NCI-H1436 treated with DMSO at 0.1 percent for 48 hours (cell line): ENCODE measurements around the gene LKAAEAR1.

Experiments
- DNase-seq: peaks from one replicate; lab custom pipeline; 2025; lab: John Stamatoyannopoulos, UW

The LKAAEAR1 gene

DNA sequence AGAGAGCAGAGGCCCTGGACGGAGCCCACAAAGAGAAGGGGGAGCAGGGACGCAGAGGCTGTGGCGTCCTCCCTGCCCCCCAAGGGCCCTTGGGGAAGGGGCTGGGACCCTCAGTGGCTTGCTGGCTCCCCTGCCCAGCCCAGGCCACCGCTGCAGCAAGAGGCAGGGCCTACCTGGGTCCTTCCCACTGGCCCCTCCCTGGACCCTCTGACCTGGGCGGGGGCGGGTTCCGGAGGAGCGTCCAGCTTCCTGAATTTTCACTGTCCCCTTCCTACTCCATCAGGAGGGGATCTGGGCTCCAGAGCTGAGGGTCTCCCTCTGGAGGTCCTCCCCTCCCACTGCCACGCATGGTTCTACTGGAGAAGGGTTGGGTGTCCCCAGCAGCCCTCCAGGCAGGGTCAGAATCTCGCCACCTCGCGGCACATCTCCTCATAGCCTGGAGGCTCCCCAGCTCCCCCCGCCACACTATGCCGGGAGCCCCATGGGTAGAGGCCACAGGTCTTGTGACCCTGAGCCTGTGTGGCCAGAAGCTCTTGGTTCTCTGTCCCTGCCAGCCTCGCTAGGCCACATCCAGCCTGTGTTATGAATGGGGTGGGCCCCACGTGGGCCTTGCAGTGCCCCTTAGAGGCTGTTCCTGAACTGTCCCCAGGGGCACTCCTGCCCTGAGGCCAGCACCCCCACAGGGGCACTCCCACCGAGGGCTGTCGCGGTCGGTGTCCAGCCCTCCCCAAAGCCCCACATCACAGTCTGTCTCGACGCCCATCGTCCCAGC is 33.8 kb downstream of the LKAAEAR1 start:
- no peak for DNase-seq

GRCh38 chr20:64049878-64050260 is 34.3 kb downstream of the LKAAEAR1 start:
- no peak for DNase-seq

DNA sequence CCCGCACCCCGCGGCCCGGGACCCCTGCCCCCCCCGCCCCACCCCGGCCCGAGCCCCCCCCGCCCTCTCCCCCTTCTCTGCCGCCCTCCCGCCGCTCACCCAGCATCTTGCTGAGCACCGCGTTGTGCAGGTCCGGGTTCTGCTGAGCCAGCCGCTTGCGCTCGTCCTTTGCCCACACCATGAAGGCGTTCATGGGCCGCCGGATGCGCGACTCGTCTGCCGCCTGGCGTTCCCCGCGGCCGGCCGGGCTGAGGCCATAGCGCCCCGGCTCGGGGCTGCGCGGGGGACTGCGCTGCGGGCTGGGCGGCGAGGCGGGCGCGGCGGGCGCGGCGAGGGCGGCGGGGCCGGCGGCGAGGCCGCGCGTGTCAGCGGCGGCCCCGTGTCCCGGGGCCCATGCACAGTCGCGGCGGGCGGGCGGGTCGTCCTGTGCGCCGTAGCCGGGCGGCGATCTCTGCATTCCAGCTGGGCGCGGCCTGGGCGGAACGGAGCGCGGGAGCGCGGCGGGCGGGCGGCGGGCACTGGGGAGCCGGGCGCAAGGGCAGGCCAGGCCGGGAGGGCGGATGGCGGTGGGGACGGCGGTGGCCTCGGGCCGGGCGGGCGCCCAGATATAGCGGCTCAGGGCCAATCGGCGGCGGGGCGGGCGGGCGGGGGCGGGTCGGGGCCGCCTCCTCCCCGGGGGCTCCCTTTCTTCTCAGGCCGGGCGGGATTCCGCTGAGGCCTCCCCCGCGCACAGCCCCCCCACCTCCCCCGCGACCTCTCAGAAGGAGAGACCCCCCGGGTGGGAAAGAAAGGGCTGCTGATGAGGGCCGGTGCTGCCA is 34.9 kb downstream of the LKAAEAR1 start, which contains the start of gene SOX18:
Gene SOX18, minus strand, starts transcription at position 580 of the 818 bp plus-strand sequence. Its CDS starts 123 bp downstream, at position 457.
- DNase-seq, result no peak

- DNase-seq, result no peak
Observed at GRCh38 chr20:64048402-64049044, 35.7 kb downstream of the LKAAEAR1 start.

DNA sequence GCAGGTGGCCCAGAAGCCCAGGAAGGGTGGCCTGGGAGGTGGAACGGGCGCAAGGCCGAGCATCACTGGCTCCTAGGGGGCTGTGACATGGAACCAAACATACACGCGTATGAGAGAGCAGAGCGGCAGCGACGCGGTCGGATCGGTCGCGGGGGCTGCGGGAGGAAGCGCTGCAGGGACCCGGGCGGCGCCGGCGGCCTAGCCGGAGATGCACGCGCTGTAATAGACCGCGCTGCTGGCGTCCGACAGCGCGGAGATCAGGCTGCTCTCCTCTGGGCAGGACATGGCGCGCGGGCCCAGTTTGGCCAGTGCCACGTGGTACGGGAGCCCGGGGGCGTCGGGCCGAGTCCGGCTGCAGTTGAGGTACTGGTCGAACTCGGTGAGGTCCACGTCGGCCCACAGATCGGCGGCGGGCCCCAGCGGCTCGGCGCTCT is 36.2 kb downstream of the LKAAEAR1 start:
- no peak for DNase-seq

DNA sequence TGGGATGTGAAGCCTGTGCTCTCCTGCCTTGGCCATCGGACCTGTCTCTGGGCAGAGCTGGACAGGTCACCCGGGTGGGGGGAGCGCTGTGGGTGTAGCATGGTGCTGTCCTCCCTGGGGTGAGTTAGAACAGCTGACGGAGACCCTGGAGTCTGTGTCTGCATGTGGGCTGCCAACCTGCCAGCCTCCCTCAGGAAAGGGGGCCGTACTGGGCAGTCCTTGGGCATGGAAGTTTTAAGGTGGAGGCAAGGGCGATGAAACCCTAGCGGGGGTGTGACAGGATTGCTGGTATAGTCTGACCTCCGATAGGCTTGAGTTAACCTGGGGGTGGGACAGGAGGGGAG is 37.2 kb downstream of the LKAAEAR1 start:
- no peak for DNase-seq

DNA sequence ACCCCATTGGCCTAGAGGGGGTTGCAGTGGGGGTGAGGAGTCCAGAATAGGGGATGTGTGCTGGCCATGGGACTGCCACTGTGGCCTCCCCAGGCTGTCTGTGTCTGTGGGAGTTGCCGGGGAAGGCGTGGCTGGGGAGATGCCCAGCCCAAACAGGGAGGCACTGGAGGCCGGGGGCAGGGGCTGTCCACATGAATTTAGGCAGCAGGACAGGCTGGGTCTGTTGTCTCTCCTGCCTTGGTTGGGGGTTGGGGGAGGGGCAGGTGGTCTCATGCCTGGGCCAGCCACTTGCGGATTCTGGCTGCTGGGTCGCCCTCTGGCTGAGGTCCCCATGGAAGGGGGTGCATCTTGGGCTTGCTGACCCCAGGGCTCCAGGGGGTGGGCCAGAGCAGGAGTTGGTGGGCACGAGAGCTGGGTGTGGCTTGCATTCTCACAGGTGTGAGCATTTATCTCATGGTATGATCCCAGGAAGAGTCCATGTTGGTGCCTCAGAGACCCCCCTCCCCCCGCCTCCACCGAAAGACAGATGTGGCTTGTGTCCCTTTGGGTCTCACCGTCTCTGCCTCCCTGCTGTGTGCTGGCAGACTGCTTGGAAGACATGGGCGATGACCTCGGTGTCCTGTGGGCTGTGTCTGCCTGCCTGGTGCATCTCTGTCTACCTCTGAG is 38.7 kb downstream of the LKAAEAR1 start:
- no peak for DNase-seq

- no peak for DNase-seq
Observed at GRCh38 chr20:64044484-64045247, 39.5 kb downstream of the LKAAEAR1 start.

DNA sequence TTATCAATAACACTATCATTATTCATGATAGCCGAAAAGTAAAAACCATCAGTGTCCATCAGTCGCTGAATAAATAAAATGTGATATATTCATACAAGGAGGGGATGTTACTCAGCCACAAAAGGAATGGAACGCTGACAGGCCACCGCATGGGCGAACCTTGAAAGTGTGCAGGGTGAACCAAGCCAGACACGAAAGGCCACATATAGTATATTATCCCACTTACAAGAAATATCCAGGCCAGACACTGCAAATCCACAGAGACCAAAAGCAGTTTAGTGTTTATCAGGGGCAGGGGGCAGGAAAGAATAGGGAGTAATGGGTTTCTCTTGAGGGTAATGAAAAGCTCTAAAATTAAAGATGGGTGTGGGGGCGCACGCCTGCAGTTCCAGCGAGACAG is 40.4 kb downstream of the LKAAEAR1 start:
- no peak for DNase-seq

- DNase-seq, result no peak
Observed at GRCh38 chr20:64042054-64042781, 42.0 kb downstream of the LKAAEAR1 start.

GRCh38 chr20:64041781-64042053 is 42.5 kb downstream of the LKAAEAR1 start:
- no peak for DNase-seq

- no peak for DNase-seq
Observed at GRCh38 chr20:64041040-64041780, 43.0 kb downstream of the LKAAEAR1 start.

DNA sequence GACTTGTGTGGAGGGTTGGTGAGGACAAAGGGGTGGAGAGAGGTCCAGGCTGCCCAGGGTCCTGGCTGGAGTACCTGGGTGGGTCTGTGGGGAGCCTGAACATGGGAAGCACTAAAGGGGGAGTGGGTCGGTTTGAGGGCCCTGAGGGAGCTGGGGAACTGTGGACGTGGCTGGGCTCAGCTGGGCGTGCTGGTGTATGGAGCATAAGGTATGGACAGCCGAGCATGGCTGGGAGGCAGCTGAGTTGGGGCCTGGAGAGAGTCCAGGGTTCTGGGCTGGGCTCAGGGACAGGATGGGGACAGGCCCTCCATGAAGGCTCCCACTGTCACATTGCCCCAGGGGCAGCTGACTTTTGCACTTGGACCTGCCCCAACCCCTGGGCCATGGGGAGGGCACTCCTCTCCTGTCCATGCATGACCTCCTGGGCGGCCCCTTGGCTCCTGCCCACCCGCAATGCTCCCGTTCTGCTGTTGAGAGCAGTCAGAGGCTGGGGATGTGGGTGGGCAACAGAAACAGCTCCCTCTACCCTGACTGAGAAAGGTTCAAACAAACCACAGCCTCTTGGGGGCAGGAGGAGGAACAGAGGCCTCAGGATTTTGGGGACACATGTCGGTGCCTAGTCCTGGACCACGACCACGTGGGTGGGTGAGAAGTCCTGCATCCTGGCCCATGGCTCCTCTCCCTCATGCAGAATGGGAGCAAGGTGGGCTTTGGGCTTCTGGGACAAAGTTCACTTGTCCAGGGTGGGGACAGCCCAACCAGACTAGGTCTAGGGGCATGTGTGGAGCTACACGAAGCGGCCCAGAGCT is 43.8 kb downstream of the LKAAEAR1 start:
- DNase-seq, result no peak

GRCh38 chr20:64039293-64040160 is 44.7 kb downstream of the LKAAEAR1 start:
- no peak for DNase-seq

- DNase-seq, result no peak
Observed at GRCh38 chr20:64038565-64039292, 45.5 kb downstream of the LKAAEAR1 start.

GRCh38 chr20:64038224-64038564 is 46.0 kb downstream of the LKAAEAR1 start:
- no peak for DNase-seq

DNA sequence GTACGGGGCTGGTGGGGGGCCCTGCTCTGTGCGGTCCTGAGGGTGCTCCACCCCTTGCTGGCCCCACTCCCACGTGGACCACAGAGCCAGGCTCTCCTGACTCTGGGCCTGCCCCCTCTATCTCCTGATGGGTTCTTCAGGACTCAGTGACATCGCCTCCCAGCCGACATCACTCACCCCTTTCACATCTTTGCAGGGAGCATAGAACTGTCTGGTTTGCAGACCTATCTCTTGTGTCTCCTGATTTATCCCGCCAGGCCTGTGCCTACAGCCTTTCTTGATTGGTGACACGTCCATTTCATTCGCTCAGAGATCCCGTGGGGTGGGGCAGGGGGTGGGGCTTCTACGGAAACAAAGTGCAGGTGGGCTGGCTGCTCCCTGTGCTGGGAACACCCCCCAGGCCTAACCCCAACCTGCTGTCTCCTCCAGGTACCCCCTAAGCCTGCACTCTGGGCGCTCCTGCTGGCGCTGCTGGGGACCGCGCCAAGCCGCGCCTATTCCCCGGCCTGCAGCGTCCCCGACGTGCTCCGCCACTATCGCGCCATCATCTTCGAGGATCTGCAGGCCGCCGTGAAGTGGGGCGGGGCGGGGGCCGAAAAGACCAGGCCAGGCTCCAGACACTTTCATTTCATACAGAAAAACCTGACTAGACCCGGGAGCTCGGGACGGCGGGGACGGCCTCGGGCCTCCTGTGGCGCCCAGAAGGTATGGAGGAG is 46.5 kb downstream of the LKAAEAR1 start:
- peak; percentile 15 for DNase-seq
